WTC11 (cell line): ENCODE measurements around the gene PTPRN2. TPM values are rescaled to one million over a fixed set of nuclear protein-coding genes. Genes with fewer than 3 reads are reported as not detected.

ENCODE experiments used
- ATAC-seq: fragments of 200-7000 bp; cut with Tn5 transposase; 2 replicates; pipeline ENCODE4 v1.10.0; 2021; ENCODE audit warnings: mild to moderate bottlenecking, moderate library complexity
- CTCF ChIA-PET: fragments of 300-600 bp; sonication (Branson Sonifier 250); formaldehyde crosslinking; loops from one replicate; lab custom pipeline; 2021; ENCODE audit warnings: antibody characterized with exemption; lab: Charles Lee
- POLR2A ChIA-PET: fragments of 350-600 bp; sonication (Branson Sonifier 250); formaldehyde crosslinking; loops from one replicate; lab custom pipeline; 2021; ENCODE audit warnings: antibody characterized with exemption; lab: Charles Lee
- DNase-seq: peaks from one replicate; pipeline ENCODE4 v3.0.0; 2021; ENCODE audit warnings: low spot score
- H3K27ac Mint-ChIP-seq: 2 replicates; pipeline ENCODE4 v1.8.0; 2021; ENCODE audit warnings: mixed read lengths
- H3K27me3 Mint-ChIP-seq: 2 replicates; pipeline ENCODE4 v1.8.0; 2021; ENCODE audit warnings: low read depth, mild to moderate bottlenecking, moderate library complexity, mixed read lengths
- H3K36me3 Mint-ChIP-seq: 2 replicates; pipeline ENCODE4 v1.8.0; 2021; ENCODE audit warnings: mixed read lengths
- H3K4me1 Mint-ChIP-seq: 2 replicates; pipeline ENCODE4 v1.8.0; 2022; ENCODE audit warnings: mixed read lengths
- H3K4me3 Mint-ChIP-seq: 2 replicates; pipeline ENCODE4 v1.8.0; 2021; ENCODE audit warnings: mild to moderate bottlenecking, moderate library complexity, mixed read lengths
- H3K9me3 Mint-ChIP-seq: 2 replicates; pipeline ENCODE4 v1.8.0; 2021; ENCODE audit warnings: mixed read lengths
- CTCF ChIP-seq: fragments of 200-600 bp; IDR thresholded peaks from 2 replicates; pipeline ENCODE4 v1.8.0; 2022; ENCODE audit warnings: antibody characterized with exemption
- GRHL2 ChIP-seq: fragments of 250-450 bp; sonication (Bioruptor Pico); IDR thresholded peaks from 2 replicates; pipeline ENCODE4 v1.8.0; 2022; ENCODE audit warnings: mild to moderate bottlenecking, moderate library complexity; ENCODE audit not compliant: insufficient replicate concordance, severe bottlenecking
- NFATC4 ChIP-seq: fragments of 250-450 bp; sonication (Bioruptor Pico); IDR thresholded peaks from 2 replicates; pipeline ENCODE4 v1.9.0; 2021; ENCODE audit warnings: mild to moderate bottlenecking
- NFE2L1 ChIP-seq: sonication (generic); formaldehyde crosslinking; IDR thresholded peaks from 2 replicates; pipeline ENCODE4 v1.8.1; 2023; ENCODE audit warnings: missing genetic modification reagents
- NR1H2 ChIP-seq: sonication (generic); formaldehyde crosslinking; IDR thresholded peaks from 2 replicates; pipeline ENCODE4 v1.9.0; 2021; ENCODE audit warnings: mild to moderate bottlenecking, moderate library complexity, missing genetic modification reagents
- PRRX2 ChIP-seq: fragments of 250-450 bp; sonication (Bioruptor Pico); IDR thresholded peaks from 2 replicates; pipeline ENCODE4 v1.8.0; 2021; ENCODE audit warnings: mild to moderate bottlenecking
- TP53 ChIP-seq: sonication (generic); formaldehyde crosslinking; IDR thresholded peaks from 2 replicates; pipeline ENCODE4 v1.8.1; 2023; ENCODE audit warnings: mild to moderate bottlenecking, missing genetic modification reagents
- ZBTB43 ChIP-seq: sonication (generic); formaldehyde crosslinking; IDR thresholded peaks from 2 replicates; pipeline ENCODE4 v1.8.1; 2023; ENCODE audit warnings: mild to moderate bottlenecking, missing genetic modification reagents
- ZNF317 ChIP-seq: sonication (generic); formaldehyde crosslinking; IDR thresholded peaks from 2 replicates; pipeline ENCODE4 v1.8.1; 2023; ENCODE audit warnings: low read depth, mild to moderate bottlenecking, moderate library complexity, missing genetic modification reagents, borderline replicate concordance
- ZNF671 ChIP-seq: fragments of 250-450 bp; sonication (Bioruptor Pico); IDR thresholded peaks from 2 replicates; pipeline ENCODE4 v1.8.0; 2021; ENCODE audit warnings: mild to moderate bottlenecking
- total RNA-seq: library from RNA; stranded (reverse); gene quantifications from 3 replicates; pipeline ENCODE4 v1.2.3, GENCODE V29; 2021
- TF ChIP-seq, protein P1 (sequence below): fragments of 250-450 bp; sonication (Bioruptor Pico); IDR thresholded peaks from 2 replicates; pipeline ENCODE4 v1.8.0; 2021; ENCODE audit warnings: mild to moderate bottlenecking
- TF ChIP-seq, protein P2 (sequence below): sonication (generic); formaldehyde crosslinking; IDR thresholded peaks from 2 replicates; pipeline ENCODE4 v1.8.0; 2023; ENCODE audit warnings: missing genetic modification reagents, mild to moderate bottlenecking, borderline replicate concordance

Gene PTPRN2
- total RNA-seq, 1 experiment from 2014 or later, result 4.7 TPM

DNA sequence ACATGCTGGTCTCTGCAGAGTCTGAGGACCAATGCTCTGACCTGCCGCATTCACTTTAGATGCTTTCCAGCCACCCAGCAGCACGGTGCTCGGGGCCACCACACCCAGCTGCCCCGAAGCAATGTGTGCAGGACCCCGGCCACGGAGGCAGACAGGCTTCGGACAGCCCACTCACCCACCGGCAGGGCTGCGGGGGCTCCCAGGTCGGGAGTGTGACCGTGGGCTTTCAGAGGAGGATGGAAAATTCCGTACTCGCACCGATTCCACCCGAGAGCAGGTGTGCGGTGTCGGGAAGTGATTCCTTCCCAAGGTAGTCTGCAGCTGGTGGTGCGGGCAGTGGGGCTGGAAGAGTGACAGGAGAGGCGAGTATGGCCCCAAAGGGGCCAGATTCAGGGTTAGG, 1059.9 kb downstream of the PTPRN2 start:
- H3K27me3 Mint-ChIP-seq, result peaks cover 16% of the 10 kb centered on the region
- CTCF ChIA-PET, result no interaction called here
- peaks cover 5% of the 10 kb centered on the region; the same call in 1 of the 2 replicates for H3K36me3 Mint-ChIP-seq
- H3K4me1 Mint-ChIP-seq, result no peaks in the 10 kb centered on the region
- ATAC-seq, result no peak
- no peak for DNase-seq
- no peak overlapping the region for H3K27ac Mint-ChIP-seq
- TF ChIP-seq NFATC4 (CRISPR knock-in tag), result no peak
- no peak for TF ChIP-seq GRHL2
- POLR2A ChIA-PET, result no interaction called here
- H3K4me3 Mint-ChIP-seq, result no peak overlapping the region
- H3K9me3 Mint-ChIP-seq, result peaks cover 34% of the 10 kb centered on the region

DNA sequence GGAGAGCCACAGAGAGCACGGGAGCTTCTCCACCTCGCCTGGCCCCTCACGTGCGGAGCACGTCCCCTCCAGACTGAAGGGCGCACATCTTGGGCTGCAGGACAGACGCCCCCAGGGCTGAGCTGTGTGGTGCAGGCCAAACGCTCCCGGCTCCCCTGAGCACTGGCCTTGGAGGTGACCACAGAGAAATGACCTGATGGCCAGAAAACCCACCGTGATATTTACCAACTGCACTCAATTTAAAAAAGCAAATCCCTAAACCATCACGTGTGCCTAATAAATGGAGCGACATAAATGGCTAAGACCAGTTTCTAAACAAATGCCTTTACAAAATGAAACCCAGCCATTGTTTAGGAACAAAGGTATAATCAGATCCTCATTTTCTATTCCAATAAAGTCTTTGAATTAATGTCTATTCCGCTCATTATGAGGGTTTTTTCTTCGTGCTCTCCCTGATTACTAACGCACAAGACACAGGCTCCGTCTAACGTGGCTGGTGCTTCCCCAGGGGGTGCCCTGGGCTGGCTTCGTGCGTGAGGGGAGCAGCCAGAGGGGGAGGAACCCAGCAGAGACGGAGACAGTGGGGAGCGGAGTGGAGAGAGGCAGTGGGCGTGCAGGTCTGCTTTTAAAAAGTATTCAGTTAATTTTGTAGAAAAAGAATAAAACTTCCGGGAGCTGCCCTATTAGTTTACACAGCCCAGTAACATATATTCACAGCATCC, 1060.5 kb downstream of the PTPRN2 start:
- no peak overlapping the region for H3K4me3 Mint-ChIP-seq
- POLR2A ChIA-PET, result no interaction called here
- no peaks in the 10 kb centered on the region for H3K4me1 Mint-ChIP-seq
- no peak for TF ChIP-seq GRHL2
- no peak for TF ChIP-seq ZNF317 (CRISPR knock-in tag)
- TF ChIP-seq, protein P1, sequence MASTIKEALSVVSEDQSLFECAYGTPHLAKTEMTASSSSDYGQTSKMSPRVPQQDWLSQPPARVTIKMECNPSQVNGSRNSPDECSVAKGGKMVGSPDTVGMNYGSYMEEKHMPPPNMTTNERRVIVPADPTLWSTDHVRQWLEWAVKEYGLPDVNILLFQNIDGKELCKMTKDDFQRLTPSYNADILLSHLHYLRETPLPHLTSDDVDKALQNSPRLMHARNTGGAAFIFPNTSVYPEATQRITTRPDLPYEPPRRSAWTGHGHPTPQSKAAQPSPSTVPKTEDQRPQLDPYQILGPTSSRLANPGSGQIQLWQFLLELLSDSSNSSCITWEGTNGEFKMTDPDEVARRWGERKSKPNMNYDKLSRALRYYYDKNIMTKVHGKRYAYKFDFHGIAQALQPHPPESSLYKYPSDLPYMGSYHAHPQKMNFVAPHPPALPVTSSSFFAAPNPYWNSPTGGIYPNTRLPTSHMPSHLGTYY (CRISPR knock-in tag), result no peak
- TF ChIP-seq PRRX2, result no peak
- TF ChIP-seq CTCF, result no peak
- TF ChIP-seq, protein P2, sequence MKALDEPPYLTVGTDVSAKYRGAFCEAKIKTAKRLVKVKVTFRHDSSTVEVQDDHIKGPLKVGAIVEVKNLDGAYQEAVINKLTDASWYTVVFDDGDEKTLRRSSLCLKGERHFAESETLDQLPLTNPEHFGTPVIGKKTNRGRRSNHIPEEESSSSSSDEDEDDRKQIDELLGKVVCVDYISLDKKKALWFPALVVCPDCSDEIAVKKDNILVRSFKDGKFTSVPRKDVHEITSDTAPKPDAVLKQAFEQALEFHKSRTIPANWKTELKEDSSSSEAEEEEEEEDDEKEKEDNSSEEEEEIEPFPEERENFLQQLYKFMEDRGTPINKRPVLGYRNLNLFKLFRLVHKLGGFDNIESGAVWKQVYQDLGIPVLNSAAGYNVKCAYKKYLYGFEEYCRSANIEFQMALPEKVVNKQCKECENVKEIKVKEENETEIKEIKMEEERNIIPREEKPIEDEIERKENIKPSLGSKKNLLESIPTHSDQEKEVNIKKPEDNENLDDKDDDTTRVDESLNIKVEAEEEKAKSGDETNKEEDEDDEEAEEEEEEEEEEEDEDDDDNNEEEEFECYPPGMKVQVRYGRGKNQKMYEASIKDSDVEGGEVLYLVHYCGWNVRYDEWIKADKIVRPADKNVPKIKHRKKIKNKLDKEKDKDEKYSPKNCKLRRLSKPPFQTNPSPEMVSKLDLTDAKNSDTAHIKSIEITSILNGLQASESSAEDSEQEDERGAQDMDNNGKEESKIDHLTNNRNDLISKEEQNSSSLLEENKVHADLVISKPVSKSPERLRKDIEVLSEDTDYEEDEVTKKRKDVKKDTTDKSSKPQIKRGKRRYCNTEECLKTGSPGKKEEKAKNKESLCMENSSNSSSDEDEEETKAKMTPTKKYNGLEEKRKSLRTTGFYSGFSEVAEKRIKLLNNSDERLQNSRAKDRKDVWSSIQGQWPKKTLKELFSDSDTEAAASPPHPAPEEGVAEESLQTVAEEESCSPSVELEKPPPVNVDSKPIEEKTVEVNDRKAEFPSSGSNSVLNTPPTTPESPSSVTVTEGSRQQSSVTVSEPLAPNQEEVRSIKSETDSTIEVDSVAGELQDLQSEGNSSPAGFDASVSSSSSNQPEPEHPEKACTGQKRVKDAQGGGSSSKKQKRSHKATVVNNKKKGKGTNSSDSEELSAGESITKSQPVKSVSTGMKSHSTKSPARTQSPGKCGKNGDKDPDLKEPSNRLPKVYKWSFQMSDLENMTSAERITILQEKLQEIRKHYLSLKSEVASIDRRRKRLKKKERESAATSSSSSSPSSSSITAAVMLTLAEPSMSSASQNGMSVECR, result no peak
- no peak for TF ChIP-seq TP53 (CRISPR knock-in tag)
- TF ChIP-seq NR1H2 (CRISPR knock-in tag), result no peak
- no peak for TF ChIP-seq ZNF671 (CRISPR knock-in tag)
- TF ChIP-seq ZBTB43 (CRISPR knock-in tag), result no peak
- TF ChIP-seq, all 79 proteins: peak for 0
- Mint-ChIP-seq H3K27me3 (peaks cover 13% of the 10 kb centered on the region), H3K36me3 (no peaks in the 10 kb centered on the region), H3K27ac (no peak overlapping the region), H3K9me3 (peaks cover 31% of the 10 kb centered on the region)
- CTCF ChIA-PET, result no interaction called here
- DNase-seq, result peak; percentile 11
- ATAC-seq, result no peak

- ATAC-seq (no peak), DNase-seq (no peak)
- Mint-ChIP-seq H3K4me1 (no peaks in the 10 kb centered on the region), H3K27me3 (peaks cover 13% of the 10 kb centered on the region), H3K36me3 (no peaks in the 10 kb centered on the region), H3K4me3 (no peak overlapping the region), H3K9me3 (peaks cover 24% of the 10 kb centered on the region), H3K27ac (0 out of 2 replicates have a peak overlapping the region, but pooled peaks have one; percentile 26)
- ChIA-PET POLR2A (no interaction called here), CTCF (no interaction called here)
- TF ChIP-seq NFE2L1 (CRISPR knock-in tag) (no peak), ZBTB43 (CRISPR knock-in tag) (no peak)
Measured at GRCh38 chr7:157526005-157526912, 1061.4 kb downstream of the PTPRN2 start.
